Measurements from ENCODE around the gene KLHDC4. TPM values are rescaled to one million over a fixed set of nuclear protein-coding genes. Genes with fewer than 3 reads are reported as not detected.

Gene KLHDC4
- total RNA-seq, 1 experiment from 2014 or later = 76.2 TPM

- H2AK5ac ChIP-seq (ENCODE audit: insufficient read length, low read length) = no peak overlapping the region
- H4K20me1 ChIP-seq (ENCODE audit: control insufficient read depth, insufficient read depth, insufficient read length) = no peaks in the 10 kb centered on the region
- Mint-ChIP-seq H3K36me3 (ENCODE audit: insufficient read depth in 1 of 3, low read depth in 3 of 3) (peaks cover 9 to 59% (median 52%) of the 10 kb centered on the region in 3 experiments; a peak in 6 of 7 replicates), H3K4me3 (no peak overlapping the region), H3K9me3 (no peaks in the 10 kb centered on the region), H3K27me3 (ENCODE audit: low read depth) (peaks cover 1% of the 10 kb centered on the region; the same call in 1 of the 2 replicates), H3K4me1 (no peaks in the 10 kb centered on the region), H3K27ac (peak overlapping the region in 1 of 3 experiments; percentile 62; a peak in 1 of 7 replicates)
- H3K79me1 ChIP-seq (ENCODE audit: insufficient read depth, low read depth, low read length, poor library complexity, severe bottlenecking) = no peaks in the 10 kb centered on the region
- H2BK5ac ChIP-seq (ENCODE audit: insufficient read length, low read length) = no peak overlapping the region
- no peak overlapping the region for H3K4me2 ChIP-seq (ENCODE audit: insufficient read depth, insufficient read length, low read length)
- no peaks in the 10 kb centered on the region for H3K27me3 ChIP-seq (ENCODE audit: insufficient read depth, low read length)
- H4K5ac ChIP-seq (ENCODE audit: insufficient read length, low read depth, low read length) = no peak overlapping the region
- H3K9ac ChIP-seq (ENCODE audit: extremely low read depth, insufficient read length, low read length) = no peak overlapping the region
- H2BK20ac ChIP-seq (ENCODE audit: low read depth, low read length, poor library complexity, severe bottlenecking) = no peak overlapping the region
- H3K9me3 ChIP-seq (ENCODE audit: control insufficient read depth, low read depth, low read length) = no peaks in the 10 kb centered on the region
- H3K27ac ChIP-seq (ENCODE audit: insufficient read length, low read depth, low read length) = no peak overlapping the region
- TF ChIP-seq CTCF (conservative IDR thresholded peaks at IDR 0.05) = no peak
- H3K14ac ChIP-seq (ENCODE audit: insufficient read depth, low read length) = no peak overlapping the region; the same call in 1 of the 2 replicates
- no peak overlapping the region for H2AFZ ChIP-seq (ENCODE audit: low read length)
- no peak overlapping the region for H2BK15ac ChIP-seq (ENCODE audit: low read depth, low read length)
- H3K4me1 ChIP-seq (ENCODE audit: insufficient read depth, low read length) = no peaks in the 10 kb centered on the region
- no peak overlapping the region for H2BK12ac ChIP-seq (ENCODE audit: insufficient read length, low read depth, low read length)
- DNase-seq = no peak
- H3K4ac ChIP-seq (ENCODE audit: low read depth, low read length) = no peak overlapping the region
- no peaks in the 10 kb centered on the region for H3K79me2 ChIP-seq (ENCODE audit: insufficient read depth, low read length)
- no peak overlapping the region for H3K23ac ChIP-seq (ENCODE audit: insufficient read length, low read depth, low read length)
- no peak overlapping the region for H4K91ac ChIP-seq (ENCODE audit: insufficient read length, low read depth, low read length)
- H3K23me2 ChIP-seq (ENCODE audit: insufficient read length, low read depth, low read length, poor library complexity, severe bottlenecking) = no peaks in the 10 kb centered on the region
- no peak overlapping the region for H3K56ac ChIP-seq (ENCODE audit: insufficient read length, low read depth, low read length)
- WGBS (ENCODE audit: extremely low coverage, insufficient read length, low lambda C conversion rate) = no CpG with 5 or more reads among the region's 18 CpGs
- no peak overlapping the region for H3T11ph ChIP-seq (ENCODE audit: low read length)
- no peak overlapping the region for H4K8ac ChIP-seq (replicated peaks; ENCODE audit: insufficient read length, low read depth, low read length)
- H3K18ac ChIP-seq (ENCODE audit: insufficient read length, low read depth, low read length) = no peak overlapping the region
- no peak overlapping the region for H2BK120ac ChIP-seq (ENCODE audit: low read depth, low read length, poor library complexity, severe bottlenecking)
Measured at GRCh38 chr16:87696726-87697125, 69.1 kb downstream of the KLHDC4 start.

All from H9 (cell line).